GM19324 (cell line): Measurements from ENCODE around the gene DNAH1.

Experiments used
- ATAC-seq: cut with Tn5 transposase; IDR thresholded peaks from one replicate; pipeline ENCODE4 v1.9.1; 2021; ENCODE audit warnings: mild to moderate bottlenecking, moderate library complexity; ENCODE audit not compliant: unreplicated experiment, low FRiP score

Gene DNAH1

DNA sequence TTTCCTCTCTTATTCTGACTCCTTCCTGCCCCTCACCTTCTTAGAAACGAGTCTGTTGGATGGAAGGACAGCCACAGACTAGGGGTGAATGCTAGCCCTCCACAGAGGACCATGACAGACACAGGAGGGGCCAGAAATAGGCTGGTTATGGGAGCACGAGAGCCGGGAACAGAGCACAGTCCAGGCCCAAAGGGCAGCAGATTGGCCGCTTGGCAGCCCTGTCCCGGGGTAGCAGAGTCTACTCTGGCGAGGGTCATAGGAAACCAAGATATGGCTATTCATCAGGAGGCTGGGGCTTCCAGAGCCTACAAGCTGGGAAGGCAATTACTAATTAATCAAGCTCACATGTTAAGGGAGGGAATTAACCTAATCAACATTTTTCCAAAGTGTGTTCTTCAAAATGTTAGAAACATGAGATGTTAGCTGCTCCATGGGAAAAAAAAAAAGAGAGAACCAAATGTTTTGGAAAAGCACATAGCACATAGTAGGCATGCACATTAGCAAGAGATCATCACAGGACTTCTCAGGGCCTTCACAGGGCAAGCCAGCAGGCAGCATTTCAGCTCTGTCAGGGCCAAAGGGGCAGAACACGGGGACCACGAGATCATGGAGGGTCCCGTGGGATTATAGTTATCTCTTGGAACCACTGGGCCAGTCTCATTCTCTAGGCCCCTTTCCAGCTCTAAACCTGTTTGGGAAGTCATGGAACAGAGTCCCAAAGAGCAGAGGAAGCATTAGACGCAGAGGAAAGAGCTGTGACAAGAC lies 115.5 kb downstream of the DNAH1 start:
- no peak for ATAC-seq

DNA sequence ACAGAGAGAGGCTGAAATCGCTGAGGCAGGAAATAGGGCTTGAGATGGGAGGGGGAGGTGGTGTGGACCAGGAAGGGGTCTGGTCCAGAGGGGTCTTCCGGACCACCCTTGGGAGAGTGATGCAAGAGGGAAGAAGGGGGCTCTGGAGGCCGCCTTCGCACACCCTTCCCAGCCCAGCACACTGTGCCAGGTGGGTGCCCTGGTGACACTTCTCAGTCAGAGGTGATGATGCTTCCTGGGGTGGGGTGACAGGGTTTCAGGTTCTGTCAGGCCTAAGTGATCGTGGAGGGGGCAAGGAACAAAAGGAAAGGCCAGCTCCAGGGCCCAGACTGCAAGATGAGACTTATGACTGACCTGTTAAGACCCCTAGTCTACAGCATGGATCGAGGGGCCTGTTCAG lies 116.1 kb downstream of the DNAH1 start:
- ATAC-seq = no peak

DNA sequence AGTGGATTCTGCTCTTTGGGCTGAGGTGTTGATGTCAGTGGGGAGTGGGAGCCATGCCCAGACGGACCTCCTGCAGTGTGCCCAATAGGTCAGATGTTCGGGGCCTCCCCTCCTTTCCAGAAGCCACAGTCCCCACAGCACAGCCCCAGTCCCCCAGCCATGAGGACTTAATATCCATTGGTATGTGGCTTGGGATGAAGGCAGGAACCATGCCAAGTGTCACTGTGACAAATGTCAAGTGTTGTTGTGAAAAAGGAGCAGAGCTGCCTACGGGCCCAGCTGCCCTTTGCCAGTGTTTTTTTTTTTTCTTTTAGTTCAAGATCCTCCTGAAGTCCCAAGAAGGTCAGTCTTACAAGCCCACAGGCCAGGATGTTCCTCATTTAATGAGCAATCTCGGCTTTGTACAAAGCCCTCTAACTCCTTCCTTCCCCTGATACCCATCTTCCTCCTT lies 116.6 kb downstream of the DNAH1 start:
- no peak for ATAC-seq

DNA sequence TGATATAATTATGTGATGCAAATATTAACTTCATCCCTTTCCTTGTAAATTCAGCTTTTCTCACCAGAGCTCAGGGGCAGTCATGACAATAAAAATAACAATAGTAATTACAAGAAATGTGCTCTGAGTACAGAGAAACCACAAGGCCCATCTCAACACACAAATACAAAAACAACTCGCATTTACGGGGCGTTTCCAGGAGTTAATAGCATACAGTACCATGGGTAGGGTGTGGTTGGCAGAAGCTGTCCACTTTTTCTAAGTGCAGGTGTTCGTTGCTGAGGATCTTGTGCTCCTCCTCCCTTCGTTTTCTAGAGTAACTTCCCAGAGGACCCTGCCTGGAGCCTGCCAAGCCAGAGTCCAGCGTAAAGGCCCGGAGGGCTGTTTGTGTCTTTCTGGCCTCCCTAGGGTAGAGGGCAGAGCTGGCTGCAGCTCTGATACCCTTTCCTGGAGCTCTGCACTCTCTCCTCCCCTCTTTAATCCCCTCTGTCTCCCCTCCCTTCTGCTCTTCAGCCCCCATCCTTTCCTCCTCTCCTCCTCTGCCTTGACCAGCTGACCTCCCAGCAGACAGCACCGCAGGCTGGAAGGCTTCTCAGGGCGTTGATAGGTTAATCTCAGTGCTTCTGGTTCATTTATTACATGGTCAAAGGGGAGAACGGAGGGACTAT lies 117.3 kb downstream of the DNAH1 start:
- no peak for ATAC-seq

DNA sequence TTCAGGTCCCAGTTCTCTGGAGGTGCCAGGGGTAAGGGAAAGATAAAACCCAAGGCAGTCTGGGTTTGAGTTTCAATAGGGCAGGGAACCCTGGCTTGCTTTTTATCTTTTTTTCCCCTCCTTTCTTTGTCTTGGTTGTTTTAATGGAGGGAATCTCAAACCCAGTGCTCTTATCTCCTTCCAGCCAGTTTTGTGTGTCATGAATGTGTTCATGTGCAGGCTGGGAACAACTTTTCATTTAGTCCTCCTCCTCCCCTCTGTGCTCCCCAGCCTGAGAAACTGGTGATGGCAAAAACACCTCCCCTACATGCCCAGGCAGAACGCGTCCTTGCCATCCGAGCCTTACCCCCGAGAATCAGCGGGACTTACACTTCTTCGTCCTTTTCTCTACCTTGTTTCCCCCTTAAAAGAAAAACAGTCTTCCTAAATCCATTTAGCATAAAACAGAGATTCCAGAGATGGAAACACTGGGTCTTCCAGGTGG lies 117.9 kb downstream of the DNAH1 start:
- ATAC-seq = no peak

DNA sequence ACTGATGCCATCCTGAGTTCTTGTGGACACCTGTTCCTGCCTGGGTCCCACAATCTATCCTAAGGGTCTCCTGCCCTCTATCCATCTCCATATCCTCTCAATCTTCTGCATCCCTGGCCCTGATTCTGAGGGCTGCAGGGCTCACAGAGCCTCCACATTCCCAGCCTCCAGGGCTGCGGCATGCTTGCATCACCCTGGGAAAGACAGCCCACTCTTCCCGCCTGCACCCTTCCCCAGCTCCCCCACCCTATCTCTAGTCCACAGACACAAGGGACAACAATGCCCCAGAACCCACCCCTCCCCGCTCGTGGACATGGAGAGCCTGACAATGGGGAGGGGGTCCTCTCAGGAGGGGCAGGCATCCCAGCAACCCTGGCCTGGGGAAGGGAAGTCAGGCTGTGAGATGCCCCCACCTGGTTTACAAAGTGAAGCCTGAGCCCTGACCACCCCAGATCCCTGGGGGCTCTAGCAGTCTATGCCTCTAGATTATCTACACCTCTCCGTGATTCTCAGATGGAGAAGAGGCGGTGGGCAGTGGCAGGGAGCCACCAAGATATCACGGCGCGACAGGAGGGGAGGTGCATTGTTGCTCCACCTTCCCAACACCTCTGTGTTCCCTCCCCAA lies 118.5 kb downstream of the DNAH1 start:
- ATAC-seq = no peak

DNA sequence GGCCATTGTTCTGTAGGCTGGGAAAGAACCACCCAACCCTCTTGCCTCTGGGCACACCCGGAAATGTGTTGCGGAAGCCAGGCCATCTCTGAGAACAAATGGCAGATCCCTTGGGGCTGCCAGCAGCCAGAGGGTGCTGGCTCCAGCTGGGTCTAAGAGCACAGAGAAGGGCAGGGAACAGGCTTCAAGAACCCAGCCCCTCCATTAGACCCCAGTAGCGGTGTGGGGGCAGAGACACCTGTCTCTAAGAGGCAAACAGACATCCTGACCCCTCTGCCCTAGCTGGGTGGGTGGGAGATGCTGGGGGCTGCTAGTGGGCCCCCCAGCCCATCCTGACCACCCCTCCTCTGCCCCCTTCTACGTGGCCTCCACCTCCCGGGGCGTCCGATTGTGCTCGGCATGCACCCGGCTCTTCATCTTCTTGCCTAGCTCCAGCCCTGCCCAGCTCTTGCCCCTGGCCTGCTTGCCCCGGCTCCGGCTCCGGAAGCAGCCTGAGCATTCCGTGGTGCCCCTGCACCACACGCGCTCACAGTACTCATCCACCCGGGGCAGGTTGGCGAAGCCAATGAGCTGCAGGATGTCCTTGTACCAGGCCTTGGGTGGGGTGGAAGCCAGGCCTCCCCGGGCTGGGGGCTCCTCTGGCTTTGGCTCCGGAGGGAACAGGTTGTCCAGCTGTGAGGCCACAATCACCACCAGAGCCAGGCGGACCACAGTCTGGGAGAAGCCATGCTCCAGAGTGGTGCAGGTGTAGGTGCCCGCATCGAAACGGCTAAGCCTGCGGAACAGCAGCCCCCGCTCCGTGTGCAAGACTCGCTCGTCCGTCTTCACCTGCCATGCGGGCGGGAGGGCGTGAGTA lies 119.4 kb downstream of the DNAH1 start:
- no peak for ATAC-seq

DNA sequence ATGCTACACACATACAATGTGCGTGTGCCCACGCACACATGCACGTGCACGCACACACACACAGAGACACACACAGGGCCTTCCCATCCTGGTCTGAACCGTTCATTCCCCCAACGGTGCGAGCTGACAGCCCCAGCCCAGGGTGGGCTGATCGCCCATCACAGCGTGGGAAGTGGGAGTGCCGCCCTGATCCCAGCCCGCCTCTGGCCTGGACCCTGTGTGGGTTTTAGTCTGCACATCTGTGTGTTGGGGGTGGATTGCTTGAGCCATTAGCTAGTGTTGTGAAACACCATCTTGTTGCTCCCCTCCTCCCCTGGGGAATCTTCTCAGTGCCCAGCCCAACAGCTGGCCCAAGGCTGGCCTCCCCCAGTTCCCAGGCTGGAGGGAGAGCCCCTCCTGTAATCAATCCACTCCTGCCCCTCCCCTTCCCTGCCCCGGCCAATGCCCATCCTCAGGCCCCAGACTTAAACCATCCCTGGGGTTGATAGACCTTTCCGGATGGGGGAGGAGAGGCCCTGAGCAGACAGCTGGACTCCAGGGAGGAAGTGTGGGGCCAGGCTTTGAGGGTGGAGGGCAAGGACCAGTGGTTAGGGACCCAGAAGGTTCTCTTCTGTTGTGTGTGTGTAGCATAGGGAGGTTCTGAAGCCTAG lies 120.5 kb downstream of the DNAH1 start:
- ATAC-seq = no peak

DNA sequence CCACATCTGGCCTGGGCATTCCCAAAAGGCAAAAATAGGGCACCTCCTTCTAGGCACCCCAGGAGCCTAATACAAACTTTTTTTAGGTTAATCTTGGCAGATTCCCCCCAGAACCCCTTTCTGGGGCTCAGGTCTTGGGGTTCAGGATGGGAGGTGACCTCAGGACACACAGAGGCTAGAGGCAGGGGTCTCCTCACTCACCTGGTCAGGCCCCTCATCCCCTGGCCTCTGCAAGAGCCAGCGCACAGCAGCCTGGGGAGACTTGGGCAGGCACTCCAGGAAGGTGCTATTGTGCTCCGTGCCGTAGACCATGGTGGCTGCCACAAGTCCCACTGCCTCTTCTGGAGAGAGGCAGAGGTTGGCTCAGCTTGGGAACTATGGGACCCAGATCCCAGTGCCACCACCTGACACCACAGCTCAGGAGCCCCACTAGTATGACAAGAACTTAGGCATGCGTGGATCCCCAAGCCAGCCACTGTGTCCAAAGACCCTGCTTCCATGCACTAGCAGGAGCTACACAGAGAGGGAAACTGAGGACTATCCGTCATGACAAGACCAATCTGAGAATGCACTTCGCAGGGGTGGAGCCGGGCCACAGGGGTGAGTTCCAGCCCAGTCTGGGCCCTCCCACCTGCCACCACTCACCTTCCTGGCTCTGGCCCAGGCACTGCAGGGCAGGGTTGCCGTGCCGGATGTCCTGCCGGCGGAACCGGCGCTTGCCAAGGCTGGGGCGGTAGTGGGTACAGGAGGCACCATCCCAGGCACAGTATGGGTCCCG lies 121.4 kb downstream of the DNAH1 start:
- no peak for ATAC-seq

DNA sequence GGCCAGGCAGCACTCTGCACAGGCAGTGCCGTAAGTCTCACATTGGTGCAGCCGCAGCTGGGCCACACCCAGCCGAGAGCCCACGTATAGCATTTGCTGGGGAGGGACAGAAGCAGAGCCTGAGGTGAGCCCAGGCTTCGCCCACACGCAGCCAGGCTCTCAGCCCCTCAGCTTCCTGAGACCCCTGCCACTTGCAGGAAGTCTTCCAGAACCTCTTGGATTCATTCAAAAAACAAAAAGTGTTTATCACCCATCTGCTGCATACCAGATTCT lies 121.9 kb downstream of the DNAH1 start:
- no peak for ATAC-seq

DNA sequence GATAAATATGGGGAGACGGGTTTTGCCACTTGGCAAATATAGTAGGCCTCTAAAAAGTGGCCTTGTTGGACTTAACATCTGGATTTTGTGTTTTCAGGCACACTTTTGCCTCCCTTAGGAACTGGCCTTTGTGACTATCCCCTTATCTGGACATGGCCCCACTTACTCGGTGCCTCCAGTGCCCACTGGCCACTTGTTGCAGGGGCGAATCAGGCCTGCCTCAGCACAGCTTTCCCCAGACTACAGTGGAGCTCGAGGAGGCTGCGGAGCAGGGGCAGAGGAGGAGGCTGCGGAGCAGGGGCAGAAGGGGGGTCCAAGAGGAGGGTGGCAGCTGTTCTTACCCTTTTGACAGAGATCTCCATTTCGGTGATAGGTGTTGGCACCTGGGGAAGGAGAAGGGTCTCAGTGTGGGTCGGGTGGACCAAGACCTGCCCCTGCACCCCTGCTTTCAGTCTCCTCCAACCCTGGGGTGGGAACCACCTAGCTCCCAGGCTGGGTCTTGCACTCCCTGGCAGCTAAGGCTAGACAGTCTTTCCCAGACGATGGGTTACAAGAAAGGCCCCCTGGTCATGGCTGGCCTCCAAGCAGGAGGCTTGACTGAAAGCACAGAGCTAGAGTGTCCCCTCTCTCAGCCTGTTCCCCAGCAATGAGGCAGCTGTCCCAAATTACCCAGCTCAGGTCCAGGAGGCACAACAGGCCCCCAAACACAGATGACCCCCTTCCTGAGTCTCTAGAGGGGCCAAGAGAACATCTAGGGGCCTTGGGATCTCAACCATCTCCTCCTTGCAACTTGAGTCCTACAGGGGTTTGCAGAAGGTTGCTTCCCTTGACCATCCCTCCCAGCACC lies 122.7 kb downstream of the DNAH1 start:
- no peak for ATAC-seq

DNA sequence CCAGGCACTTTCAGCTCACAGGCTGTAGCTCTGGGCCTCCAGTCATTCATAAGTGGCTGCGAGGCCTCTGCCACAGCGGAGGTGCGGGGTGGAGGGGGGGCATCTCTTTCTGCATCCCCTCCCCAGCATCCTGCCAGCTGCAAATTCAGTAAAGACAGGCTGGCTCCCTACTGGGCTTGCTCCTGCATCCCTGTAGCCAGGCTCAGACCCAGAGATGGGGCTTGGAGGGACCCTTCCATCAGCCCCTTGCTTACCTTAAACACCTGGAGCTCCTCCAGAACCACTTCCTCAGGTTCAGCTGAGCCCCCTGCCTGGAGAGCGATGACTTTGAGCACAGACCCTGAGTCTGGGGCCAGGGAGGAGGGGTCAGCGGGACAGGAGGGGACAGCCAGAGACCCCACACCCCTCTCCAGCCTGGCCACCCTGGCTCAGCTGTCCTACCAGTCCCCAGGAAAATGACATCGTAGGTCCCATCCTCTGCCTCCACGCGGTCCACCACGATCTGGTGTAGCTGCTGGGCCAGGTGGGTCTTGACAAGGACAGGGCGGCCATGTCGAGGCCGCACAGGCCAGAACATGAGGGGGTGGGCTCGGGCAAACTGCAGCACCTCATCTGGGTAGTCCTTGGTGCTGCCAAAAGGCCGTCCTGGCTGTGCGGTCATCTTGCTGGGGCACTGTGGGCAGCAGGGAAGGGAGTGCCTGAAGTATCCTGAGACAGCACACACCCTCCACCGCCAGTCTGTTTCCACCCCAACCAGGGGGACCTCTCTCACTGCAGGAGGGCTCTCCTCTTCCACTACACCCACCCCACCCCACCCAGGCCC lies 123.5 kb downstream of the DNAH1 start:
- ATAC-seq = no peak

DNA sequence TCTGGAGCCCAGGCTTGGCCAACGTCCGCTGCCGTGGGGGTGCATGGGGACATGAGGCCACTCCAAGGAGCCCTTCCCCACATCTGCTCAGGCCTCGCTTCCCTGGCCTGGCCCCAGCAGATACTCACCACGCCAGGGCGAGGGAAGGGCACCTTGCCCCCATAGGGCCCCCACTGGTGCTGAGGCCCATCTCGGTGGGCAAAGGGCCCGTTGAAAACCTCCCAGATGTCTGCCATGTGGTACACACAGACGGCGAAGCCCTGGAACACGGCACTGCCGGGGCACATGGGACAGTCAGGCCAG lies 124.1 kb downstream of the DNAH1 start:
- ATAC-seq = no peak

DNA sequence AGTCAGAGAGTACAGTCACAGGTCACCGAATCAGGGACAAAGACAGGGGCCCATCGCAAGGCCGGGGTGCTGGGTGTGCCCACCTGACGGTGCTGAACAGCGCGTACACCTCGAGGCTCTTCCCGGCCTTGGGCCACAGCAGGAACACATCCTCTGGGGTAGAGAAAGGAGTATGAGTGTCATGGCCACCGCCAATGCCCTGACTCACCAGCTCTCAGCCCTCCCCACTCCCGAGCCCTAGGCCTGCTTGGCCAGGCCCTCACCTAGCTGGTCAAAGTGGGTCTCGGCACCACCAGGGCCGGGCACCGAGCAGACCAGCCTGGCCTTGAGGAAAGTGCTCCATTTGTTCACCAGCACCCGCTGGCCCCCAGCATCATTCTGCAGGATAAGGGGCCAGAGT lies 124.6 kb downstream of the DNAH1 start:
- no peak for ATAC-seq

DNA sequence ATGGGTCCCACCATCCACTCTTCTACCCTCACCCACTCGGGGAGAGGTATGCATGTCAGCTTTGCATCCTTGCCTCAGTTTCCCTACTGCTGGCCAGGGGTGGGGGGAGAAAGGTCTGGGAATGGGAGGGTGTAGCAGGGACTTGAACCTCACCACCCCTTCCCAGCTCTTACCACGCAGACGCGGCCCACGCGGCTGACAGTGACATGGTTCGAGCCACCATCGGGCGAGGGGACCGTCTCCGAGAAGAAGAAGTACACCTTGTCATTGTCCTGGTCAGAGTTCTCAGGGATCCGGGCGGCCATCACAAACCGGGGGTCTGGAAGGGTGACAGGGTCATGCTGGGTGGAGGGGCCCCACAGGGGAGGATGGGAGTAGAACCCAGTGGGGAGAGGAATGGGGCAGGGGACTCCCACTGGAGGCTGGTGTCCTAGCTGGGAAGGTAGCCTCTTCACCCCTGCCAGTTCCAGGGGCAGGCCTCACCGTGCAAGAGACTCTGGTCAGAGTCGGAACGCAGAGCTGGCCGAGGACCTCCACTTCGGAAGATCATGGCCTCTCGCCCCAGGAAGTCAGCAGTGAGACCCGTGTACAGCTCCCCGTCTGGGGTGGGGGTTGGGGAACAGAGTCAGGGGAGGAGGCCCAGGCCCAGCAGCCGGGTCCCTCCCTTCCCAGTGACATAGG lies 125.1 kb downstream of the DNAH1 start:
- ATAC-seq = no peak

DNA sequence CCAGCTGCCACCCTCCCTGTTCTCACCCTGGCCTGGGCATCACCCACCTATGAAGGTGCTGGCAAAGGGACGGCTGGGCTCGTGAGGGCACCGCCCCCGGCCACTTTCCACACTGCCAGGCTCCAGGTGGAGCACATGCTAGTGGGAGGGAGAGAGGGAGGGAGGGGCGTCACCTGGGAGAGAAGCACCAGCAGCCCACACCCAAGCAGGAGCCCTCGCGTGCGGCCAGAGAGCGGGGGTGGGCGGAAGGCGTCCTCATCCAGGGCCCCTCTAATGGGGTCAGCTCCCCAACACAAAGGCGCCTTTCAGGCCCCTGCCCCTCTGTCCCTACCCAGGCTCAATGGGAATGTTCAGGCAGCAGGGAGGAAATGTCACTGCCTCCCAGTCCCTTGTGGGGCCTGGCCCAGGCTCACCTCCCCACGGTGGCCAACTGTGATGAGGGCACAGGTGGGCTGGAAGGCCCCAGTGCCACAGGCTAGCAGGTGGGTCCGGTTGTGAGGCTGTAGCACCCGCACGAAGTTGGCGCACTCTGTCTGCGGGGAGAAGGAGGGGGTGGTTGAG lies 125.7 kb downstream of the DNAH1 start:
- no peak for ATAC-seq
